Measurements from ENCODE around the gene SLC12A9.
A peak's percentile ranks its signal among the peaks of the same experiment; 100 is the strongest.

Gene SLC12A9

GRCh38 chr7:100865938-100866728 is 13.6 kb downstream of the SLC12A9 start (continued):
- TF ChIP-seq PRDM4 (tag by site-specific recombination; IDR thresholded peaks at IDR 0.05) (no peak), MZF1 (tag by site-specific recombination; IDR thresholded peaks at IDR 0.05; ENCODE audit: borderline replicate concordance) (no peak), ZFP69B (tag by site-specific recombination; IDR thresholded peaks at IDR 0.05) (no peak), SP7 (tag by site-specific recombination; IDR thresholded peaks at IDR 0.05) (no peak), HIC1 (tag by site-specific recombination; IDR thresholded peaks at IDR 0.05) (peak; percentile 69), ZNF501 (tag by site-specific recombination; IDR thresholded peaks at IDR 0.05) (no peak), ZNF768 (tag by site-specific recombination; IDR thresholded peaks at IDR 0.05) (no peak), TRIM28 (IDR thresholded peaks at IDR 0.05; ENCODE audit: borderline replicate concordance, low read length) (no peak), ZNF513 (tag by site-specific recombination; IDR thresholded peaks at IDR 0.05) (peak; percentile 51; the same call in 1 of the 2 replicates), HOXC10 (CRISPR knock-in tag; IDR thresholded peaks at IDR 0.05) (no peak)

GRCh38 chr7:100866729-100867039 is 14.2 kb downstream of the SLC12A9 start:
- Histone ChIP-seq H3K9me3 (ENCODE audit: control insufficient read depth, insufficient read depth, low read depth, low read length) (no peaks in the 10 kb centered on the region), H3K4me1 (ENCODE audit: control insufficient read depth, insufficient read depth, low read length) (no peaks in the 10 kb centered on the region; the same call in 1 of the 2 replicates), H3K4me3 (ENCODE audit: low read depth, low read length) (peak overlapping the region; percentile 64), H3K27ac (ENCODE audit: extremely low read depth, low read depth, low read length) (peak overlapping the region; percentile 86; the same call in 1 of the 2 replicates), H3K36me3 (ENCODE audit: control insufficient read depth in 2 of 2, insufficient read depth in 1 of 2, low read length in 2 of 2) (peaks cover 9 to 18% of the 10 kb centered on the region in 2 experiments; a peak in 2 of 3 replicates)
- ChIA-PET CTCF (interaction anchor here (0.6 to 1.0 kb wide), 3 partner anchors 9 to 142 kb away, joined by 3 to 4 read pairs (median 4); partner anchors contain the start of gene SLC12A9), POLR2A (interaction anchor here (1.0 to 1.4 kb wide), 4 partner anchors 8 to 161 kb away, joined by 6 to 9 read pairs (median 7); partner anchors contain the start of genes POP7, SLC12A9, SRRT and UFSP1)
- TF ChIP-seq ZNF148 (tag by site-specific recombination; IDR thresholded peaks at IDR 0.05; ENCODE audit: borderline replicate concordance) = no peak
- TF ChIP-seq ZNF600 (tag by site-specific recombination; IDR thresholded peaks at IDR 0.05) = peak; percentile 22; the same call in 1 of the 2 replicates
